ENCODE results near the gene GABPB1. TPM values are rescaled to one million over a fixed set of nuclear protein-coding genes. Genes with fewer than 3 reads are reported as not detected.
"Not testable (repeated sequence)": the region's sequence is repeated elsewhere in the genome, so short reads cannot be mapped to it uniquely, and the experiment has no call there.

The GABPB1 gene
- total and polyA plus RNA-seq, 10 of the 15 experiments (the other 5 are each of a cell fraction or from before 2014, with no cell fraction given), result 13.9 to 48.2 (median 39.8) TPM

DNA sequence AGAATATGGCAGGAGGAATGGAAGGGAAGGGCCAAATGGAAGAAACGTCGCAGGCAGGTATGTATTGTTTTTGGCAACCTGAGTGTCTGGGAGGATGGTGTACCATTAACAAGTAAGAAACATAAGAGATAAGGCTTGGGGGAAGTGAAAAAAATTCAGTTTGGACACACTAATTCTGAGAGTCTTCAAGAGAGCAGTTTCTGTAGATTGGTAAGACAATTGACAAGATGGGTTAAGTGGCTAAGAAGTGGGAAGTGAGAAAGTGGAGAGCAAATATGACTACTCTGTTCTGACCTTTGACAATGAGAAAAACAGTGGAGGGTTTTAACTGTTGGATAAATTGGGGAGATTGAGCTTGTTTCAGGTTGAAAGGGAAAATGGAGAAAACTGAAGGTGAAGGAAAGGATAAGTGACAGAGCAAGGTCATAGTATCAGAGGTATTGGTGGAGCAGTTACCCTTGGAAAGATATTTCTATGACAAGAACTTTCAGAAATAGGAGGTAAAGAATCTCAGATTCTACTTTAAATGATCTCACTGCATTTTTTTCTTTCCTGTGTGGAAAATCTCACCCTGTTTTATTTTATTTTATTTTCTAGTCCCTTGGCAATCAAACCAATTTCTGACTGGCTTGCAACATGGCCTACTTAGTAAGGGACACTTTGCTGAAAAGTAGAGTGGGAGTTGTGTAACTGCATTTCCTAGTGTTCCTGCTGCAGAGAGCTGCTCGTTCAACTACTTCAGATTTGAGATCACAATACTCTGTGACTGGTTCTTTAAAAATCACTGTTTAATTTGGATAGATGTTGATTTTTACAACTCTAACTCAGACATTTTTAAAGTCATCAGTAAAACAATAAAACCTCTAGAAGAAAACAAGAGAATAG is 23.1 kb upstream of the GABPB1 start (continued):
- TF ChIP-seq CREB1 (IDR thresholded peaks at IDR 0.05; ENCODE audit: low read depth), result peak; percentile 54; the same call in 1 of the 2 replicates
- TF ChIP-seq, protein P1, sequence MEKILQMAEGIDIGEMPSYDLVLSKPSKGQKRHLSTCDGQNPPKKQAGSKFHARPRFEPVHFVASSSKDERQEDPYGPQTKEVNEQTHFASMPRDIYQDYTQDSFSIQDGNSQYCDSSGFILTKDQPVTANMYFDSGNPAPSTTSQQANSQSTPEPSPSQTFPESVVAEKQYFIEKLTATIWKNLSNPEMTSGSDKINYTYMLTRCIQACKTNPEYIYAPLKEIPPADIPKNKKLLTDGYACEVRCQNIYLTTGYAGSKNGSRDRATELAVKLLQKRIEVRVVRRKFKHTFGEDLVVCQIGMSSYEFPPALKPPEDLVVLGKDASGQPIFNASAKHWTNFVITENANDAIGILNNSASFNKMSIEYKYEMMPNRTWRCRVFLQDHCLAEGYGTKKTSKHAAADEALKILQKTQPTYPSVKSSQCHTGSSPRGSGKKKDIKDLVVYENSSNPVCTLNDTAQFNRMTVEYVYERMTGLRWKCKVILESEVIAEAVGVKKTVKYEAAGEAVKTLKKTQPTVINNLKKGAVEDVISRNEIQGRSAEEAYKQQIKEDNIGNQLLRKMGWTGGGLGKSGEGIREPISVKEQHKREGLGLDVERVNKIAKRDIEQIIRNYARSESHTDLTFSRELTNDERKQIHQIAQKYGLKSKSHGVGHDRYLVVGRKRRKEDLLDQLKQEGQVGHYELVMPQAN (conservative IDR thresholded peaks at IDR 0.05), result no peak
- TF ChIP-seq, protein P2, sequence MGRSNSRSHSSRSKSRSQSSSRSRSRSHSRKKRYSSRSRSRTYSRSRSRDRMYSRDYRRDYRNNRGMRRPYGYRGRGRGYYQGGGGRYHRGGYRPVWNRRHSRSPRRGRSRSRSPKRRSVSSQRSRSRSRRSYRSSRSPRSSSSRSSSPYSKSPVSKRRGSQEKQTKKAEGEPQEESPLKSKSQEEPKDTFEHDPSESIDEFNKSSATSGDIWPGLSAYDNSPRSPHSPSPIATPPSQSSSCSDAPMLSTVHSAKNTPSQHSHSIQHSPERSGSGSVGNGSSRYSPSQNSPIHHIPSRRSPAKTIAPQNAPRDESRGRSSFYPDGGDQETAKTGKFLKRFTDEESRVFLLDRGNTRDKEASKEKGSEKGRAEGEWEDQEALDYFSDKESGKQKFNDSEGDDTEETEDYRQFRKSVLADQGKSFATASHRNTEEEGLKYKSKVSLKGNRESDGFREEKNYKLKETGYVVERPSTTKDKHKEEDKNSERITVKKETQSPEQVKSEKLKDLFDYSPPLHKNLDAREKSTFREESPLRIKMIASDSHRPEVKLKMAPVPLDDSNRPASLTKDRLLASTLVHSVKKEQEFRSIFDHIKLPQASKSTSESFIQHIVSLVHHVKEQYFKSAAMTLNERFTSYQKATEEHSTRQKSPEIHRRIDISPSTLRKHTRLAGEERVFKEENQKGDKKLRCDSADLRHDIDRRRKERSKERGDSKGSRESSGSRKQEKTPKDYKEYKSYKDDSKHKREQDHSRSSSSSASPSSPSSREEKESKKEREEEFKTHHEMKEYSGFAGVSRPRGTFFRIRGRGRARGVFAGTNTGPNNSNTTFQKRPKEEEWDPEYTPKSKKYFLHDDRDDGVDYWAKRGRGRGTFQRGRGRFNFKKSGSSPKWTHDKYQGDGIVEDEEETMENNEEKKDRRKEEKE (IDR thresholded peaks at IDR 0.05), result no peak
- TF ChIP-seq RCOR1 (conservative IDR thresholded peaks at IDR 0.05; ENCODE audit: low read depth, low read length), result peak; percentile 93; the same call in 1 of the 2 replicates
- TF ChIP-seq MTA2 (IDR thresholded peaks at IDR 0.05; ENCODE audit: low read depth), result peak; percentile 99
- TF ChIP-seq EZH2 (IDR thresholded peaks at IDR 0.05; ENCODE audit: borderline replicate concordance, control insufficient read depth, low read depth, low read length), result no peak
- no peak for TF ChIP-seq LARP7 (IDR thresholded peaks at IDR 0.05)
- 0 out of 3 replicates have a peak, but pooled peaks have one; percentile 55 for TF ChIP-seq POU2F2 (IDR thresholded peaks at IDR 0.05; ENCODE audit: borderline replicate concordance, low read depth, low read length)

DNA sequence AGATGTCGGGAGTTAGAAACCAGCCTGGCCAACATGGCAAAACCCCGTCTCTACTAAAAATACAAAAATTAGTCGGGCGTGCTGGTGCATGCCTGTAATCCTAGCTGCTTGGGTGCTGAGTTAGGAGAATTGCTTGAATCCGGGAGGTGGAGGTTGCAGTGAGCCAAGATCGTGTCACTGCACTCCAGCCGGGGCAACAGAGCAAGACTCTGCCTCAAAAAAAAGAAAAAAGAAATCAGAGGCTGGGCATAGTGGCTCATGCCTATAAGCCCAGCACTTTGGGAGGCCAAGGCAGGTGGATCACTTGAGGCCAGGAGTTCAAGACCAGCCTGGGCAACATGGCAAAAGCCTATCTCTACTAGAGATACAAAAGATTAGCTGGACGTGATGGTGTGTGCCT is 14.6 kb upstream of the GABPB1 start:
- POLR2A ChIA-PET, result interaction anchor here (0.7 kb wide), 1 partner anchor 83 kb away, joined by 3 read pairs; no protein-coding TSS in a partner anchor
- in situ Hi-C loops (cut with MboI); FAIRE-seq; H3K36me3 ChIP-seq (ENCODE audit: control insufficient read depth in 2 of 2, insufficient read depth in 2 of 2, low read length in 1 of 2); H3K4me1 ChIP-seq (ENCODE audit: control insufficient read depth, insufficient read depth, low read length); H3K4me3 ChIP-seq; H2AFZ ChIP-seq (ENCODE audit: control insufficient read depth, low read depth, low read length); H3K9me3 ChIP-seq (replicated peaks; ENCODE audit: control insufficient read depth, insufficient read depth, low read length); ATAC-seq; RAD21 ChIA-PET (ENCODE audit: unreplicated experiment); H3K4me2 ChIP-seq (ENCODE audit: control insufficient read depth, insufficient read depth); intact Hi-C loops (cut with micrococcal nuclease; ENCODE audit: unreplicated experiment); CTCF ChIA-PET; DNase-seq (ENCODE audit: low read depth, low spot score); H3K27me3 ChIP-seq (replicated peaks in 1 of 2; ENCODE audit: control insufficient read depth in 2 of 2, insufficient read depth in 2 of 2, low read length in 1 of 2); H3K27ac ChIP-seq (ENCODE audit: control insufficient read depth, insufficient read depth); H3K9ac ChIP-seq (ENCODE audit: control insufficient read depth, insufficient read depth, low read length); BruUV-seq (replicated peaks); H3K79me2 ChIP-seq (ENCODE audit: control insufficient read depth, insufficient read depth, low read length); H4K20me1 ChIP-seq (ENCODE audit: control insufficient read depth, insufficient read depth): not testable (repeated sequence)
- SMC1A ChIA-PET (ENCODE audit: uncharacterized antibody, unreplicated experiment), result interaction anchor here (1.0 kb wide), 1 partner anchor 13 kb away, joined by 3 read pairs; no protein-coding TSS in a partner anchor
- WGBS (ENCODE audit: insufficient coverage, insufficient replicate concordance, low lambda C conversion rate, missing lambda C conversion rate), result 100% methylated on average over 8 of the region's 8 CpGs

Data from GM12878 (cell line).